NB4 (cell line): ENCODE data around the gene CCDC73.

Experiments
- DNase-seq: peaks from one replicate; pipeline ENCODE4 v3.0.0; 2010; ENCODE audit warnings: low read depth
- H3K4me3 ChIP-seq: one replicate; pipeline ENCODE4 v1.5.1; 2011; ENCODE audit warnings: mild to moderate bottlenecking, low read depth, low read length, moderate library complexity
- MYC ChIP-seq: IDR thresholded peaks from 2 replicates; pipeline ENCODE4 v1.6.1; 2011; ENCODE audit warnings: low read depth, low read length
- POLR2A ChIP-seq: IDR thresholded peaks from 2 replicates; pipeline ENCODE4 v1.6.1; 2011; ENCODE audit warnings: mild to moderate bottlenecking; ENCODE audit not compliant: insufficient read length; ENCODE audit errors: extremely low read depth
- TF ChIP-seq, protein P1 (sequence below): IDR thresholded peaks from 2 replicates; pipeline ENCODE4 v1.6.1; 2011; ENCODE audit warnings: low read depth, low read length
- TF ChIP-seq, protein P2 (sequence below): IDR thresholded peaks from one replicate; pipeline ENCODE4 v1.5.1; 2012; ENCODE audit warnings: low read depth, low read length

The CCDC73 gene

DNA sequence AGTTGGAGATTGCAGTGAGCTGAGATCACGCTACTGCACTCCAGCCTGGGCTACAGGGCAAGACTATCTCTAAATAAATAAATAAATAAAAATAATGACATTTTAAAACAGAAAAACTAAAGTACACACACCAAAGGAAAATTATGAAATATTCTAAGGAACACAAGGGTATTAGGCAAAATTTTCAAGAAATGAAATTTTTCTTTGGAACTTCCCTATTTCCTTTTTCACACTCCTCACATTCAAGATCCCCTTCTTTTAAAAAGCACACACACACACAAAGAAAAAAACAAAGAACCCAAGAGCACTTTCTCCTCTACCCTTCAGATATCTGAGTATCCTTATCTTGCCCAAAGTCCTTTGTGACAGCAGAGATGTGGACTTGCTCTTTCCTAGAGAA, 92.8 kb downstream of the CCDC73 start:
- TF ChIP-seq, protein P1, sequence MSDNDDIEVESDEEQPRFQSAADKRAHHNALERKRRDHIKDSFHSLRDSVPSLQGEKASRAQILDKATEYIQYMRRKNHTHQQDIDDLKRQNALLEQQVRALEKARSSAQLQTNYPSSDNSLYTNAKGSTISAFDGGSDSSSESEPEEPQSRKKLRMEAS, result no peak
- no peak for TF ChIP-seq POLR2A
- TF ChIP-seq, protein P2, sequence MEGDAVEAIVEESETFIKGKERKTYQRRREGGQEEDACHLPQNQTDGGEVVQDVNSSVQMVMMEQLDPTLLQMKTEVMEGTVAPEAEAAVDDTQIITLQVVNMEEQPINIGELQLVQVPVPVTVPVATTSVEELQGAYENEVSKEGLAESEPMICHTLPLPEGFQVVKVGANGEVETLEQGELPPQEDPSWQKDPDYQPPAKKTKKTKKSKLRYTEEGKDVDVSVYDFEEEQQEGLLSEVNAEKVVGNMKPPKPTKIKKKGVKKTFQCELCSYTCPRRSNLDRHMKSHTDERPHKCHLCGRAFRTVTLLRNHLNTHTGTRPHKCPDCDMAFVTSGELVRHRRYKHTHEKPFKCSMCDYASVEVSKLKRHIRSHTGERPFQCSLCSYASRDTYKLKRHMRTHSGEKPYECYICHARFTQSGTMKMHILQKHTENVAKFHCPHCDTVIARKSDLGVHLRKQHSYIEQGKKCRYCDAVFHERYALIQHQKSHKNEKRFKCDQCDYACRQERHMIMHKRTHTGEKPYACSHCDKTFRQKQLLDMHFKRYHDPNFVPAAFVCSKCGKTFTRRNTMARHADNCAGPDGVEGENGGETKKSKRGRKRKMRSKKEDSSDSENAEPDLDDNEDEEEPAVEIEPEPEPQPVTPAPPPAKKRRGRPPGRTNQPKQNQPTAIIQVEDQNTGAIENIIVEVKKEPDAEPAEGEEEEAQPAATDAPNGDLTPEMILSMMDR, result no peak

DNA sequence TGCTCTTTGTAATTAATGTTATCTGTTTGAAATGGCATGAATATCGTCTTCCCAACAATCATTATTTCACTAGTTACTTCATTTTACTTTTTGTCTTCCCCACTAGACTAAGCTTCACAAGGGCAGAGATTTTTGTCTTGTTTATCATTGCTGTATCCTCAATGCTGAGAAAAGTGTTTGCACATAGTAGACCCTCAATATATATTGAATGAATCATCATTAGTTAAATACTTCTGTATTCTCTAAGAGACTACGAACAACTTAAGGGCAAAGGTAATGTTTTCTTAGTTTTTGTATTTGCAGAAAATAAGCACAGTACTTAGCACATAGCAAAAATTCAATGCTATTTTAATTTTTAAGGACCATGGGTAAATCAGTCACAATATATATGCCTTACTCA, 95.9 kb downstream of the CCDC73 start:
- TF ChIP-seq MYC (no peak), POLR2A (no peak)
- TF ChIP-seq, protein P2, result no peak
- TF ChIP-seq, protein P1, result no peak
- no peak for DNase-seq

More for the DNA sequence above, 92.8 kb downstream of the CCDC73 start:
- no peak for DNase-seq
- H3K4me3 ChIP-seq, result no peak overlapping the region

DNA sequence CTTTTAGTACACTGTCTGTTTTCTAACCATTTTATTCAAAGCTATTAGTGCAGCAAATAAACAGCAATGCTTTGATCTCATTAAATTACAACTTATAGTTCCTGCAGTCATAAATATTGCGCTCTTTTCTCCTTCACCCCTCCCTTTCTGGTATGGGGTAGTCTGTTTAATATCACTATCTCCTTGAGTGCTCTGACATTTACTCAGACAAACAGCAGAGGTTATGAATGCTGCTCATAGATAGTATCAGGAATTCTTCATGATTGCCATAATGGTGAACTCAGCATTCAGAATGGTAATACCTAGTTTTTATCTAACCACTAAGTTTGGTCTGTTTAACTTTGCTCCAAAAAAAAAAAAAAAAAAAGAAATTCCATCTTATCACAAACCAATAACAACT, 123.4 kb downstream of the CCDC73 start:
- no peak overlapping the region for H3K4me3 ChIP-seq
- TF ChIP-seq, protein P1, result no peak
- TF ChIP-seq, protein P2, result no peak
- TF ChIP-seq POLR2A (no peak), MYC (no peak)
- DNase-seq, result no peak

More for the DNA sequence above, 95.9 kb downstream of the CCDC73 start:
- H3K4me3 ChIP-seq, result no peak overlapping the region

DNA sequence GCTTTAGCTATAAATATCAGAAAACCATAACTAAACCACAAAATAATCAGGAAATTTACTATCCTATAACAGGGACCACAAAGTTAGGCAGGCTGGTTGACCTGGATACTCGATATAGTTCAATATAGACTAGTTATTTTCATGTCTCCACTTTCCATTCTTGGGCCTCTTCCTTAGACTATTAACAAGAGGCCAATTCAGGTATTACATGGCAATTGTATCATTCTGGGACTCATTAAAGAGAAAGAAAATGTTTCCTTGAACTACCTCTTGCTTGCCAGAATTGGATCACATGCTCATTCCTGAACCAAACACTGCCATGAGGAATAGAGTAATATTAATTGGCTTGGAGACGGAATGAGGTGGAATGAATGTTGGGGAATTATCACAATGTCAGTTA, 134.8 kb downstream of the CCDC73 start:
- no peak for DNase-seq
- TF ChIP-seq POLR2A, result no peak
- TF ChIP-seq, protein P1, result no peak
- TF ChIP-seq, protein P2, result no peak
- TF ChIP-seq MYC, result no peak
- no peak overlapping the region for H3K4me3 ChIP-seq

DNA sequence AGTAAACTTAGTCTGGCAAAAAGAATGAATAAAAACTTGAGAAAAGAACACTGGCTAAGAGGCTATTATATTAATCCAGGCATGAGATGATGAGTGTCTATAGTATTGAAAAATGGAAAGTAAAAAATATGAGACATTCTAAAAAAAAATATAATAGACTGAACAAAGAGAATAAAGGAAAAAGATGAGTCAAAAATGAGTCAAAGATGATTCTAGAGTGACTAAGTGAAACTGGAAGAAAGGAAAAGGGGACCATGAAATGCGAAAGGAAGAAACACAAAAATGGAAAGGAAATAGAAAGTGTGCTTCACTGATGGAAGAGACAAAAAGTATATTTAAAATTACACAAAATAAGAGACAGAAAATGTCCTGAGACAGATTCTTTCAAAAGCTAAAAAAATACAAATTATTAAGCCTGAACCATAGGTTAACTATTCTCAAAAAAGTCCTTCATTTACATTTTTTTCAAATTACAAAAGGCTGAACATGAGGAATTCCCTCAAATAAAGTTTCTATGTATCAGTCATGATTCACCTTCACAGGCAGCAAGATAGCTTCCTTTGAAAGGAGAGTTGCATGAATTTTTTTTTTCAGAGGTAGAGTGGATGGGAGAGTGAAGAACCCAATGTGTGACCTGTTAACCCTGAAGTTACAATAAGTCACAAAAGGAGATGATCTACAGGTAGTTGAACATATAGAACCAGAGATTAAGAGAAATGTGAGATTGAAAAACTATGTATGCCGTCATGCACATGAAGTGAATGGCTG, 135.6 kb downstream of the CCDC73 start:
- H3K4me3 ChIP-seq, result no peak overlapping the region
- TF ChIP-seq, protein P1, result no peak
- TF ChIP-seq, protein P2, result no peak
- TF ChIP-seq POLR2A (no peak), MYC (no peak)
- no peak for DNase-seq

DNA sequence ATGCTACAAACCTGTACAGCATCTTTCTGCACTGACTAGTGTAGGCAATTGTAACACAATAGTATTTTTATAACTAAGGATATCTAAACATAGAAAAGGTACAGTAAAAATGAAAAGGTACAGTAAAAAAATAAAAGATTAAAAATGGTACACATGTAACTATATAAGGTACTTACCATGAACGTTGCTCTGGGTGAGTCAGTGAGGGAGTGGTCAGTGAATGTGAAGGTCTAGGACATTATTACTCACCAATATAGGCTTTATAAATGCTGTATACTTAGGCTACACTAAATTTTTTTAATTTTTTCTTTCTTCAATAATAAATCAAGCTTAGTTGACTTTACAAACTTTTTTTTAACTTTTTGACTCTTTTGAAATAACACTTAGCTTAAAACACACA, 150.9 kb downstream of the CCDC73 start:
- no peak for TF ChIP-seq POLR2A
- TF ChIP-seq, protein P2, result no peak
- no peak for TF ChIP-seq MYC
- TF ChIP-seq, protein P1, result no peak
- DNase-seq, result no peak
- H3K4me3 ChIP-seq, result no peak overlapping the region
